Neural progenitor cell (in vitro differentiated cells): ENCODE measurements around the gene S1PR3.

Experiments used
- EZH2phosphoT487 ChIP-seq: fragments of 200-600 bp; sonication (generic); IDR thresholded peaks from 2 replicates; pipeline ENCODE4 v1.6.1; 2017; ENCODE audit warnings: antibody characterized with exemption
- TF ChIP-seq, protein P1 (sequence below): fragments of 200-600 bp; sonication (generic); IDR thresholded peaks from 2 replicates; pipeline ENCODE4 v1.5.1; 2017; ENCODE audit warnings: antibody characterized with exemption, mild to moderate bottlenecking

DNA sequence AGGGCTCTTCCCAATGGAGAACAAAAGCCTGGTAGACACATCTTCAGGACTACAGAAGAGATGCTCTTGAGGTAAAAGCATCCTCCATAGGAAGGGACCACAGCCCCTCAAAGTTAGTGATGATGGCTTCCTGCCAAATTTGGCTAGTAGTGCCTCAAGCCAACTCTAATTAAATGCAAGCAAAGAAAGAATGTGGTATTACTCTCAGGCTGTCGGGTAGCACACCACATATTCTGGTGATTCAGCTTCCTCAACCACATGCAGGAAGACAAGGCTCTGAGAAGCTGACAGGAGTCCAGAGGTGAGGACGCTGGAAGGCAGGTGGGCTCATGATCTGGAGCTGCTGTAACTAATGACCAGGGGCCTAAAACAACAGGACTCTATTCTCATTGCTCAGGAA lies 37.2 kb upstream of the S1PR3 start:
- TF ChIP-seq, protein P1, sequence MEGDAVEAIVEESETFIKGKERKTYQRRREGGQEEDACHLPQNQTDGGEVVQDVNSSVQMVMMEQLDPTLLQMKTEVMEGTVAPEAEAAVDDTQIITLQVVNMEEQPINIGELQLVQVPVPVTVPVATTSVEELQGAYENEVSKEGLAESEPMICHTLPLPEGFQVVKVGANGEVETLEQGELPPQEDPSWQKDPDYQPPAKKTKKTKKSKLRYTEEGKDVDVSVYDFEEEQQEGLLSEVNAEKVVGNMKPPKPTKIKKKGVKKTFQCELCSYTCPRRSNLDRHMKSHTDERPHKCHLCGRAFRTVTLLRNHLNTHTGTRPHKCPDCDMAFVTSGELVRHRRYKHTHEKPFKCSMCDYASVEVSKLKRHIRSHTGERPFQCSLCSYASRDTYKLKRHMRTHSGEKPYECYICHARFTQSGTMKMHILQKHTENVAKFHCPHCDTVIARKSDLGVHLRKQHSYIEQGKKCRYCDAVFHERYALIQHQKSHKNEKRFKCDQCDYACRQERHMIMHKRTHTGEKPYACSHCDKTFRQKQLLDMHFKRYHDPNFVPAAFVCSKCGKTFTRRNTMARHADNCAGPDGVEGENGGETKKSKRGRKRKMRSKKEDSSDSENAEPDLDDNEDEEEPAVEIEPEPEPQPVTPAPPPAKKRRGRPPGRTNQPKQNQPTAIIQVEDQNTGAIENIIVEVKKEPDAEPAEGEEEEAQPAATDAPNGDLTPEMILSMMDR, result no peak
- no peak for TF ChIP-seq EZH2phosphoT487
